Activated CD4-positive, alpha-beta T cell treated with anti-CD3 and anti-CD28 coated beads for 4 hours (primary cell): ENCODE measurements around the gene IL6ST.
"Not testable (repeated sequence)": the region's sequence is repeated elsewhere in the genome, so short reads cannot be mapped to it uniquely, and the experiment has no call there.

ENCODE experiments used
- DNase-seq, 2 donors: peaks; one replicate each; pipeline ENCODE4 v3.0.0-alpha.2; 2020

The IL6ST gene

DNA sequence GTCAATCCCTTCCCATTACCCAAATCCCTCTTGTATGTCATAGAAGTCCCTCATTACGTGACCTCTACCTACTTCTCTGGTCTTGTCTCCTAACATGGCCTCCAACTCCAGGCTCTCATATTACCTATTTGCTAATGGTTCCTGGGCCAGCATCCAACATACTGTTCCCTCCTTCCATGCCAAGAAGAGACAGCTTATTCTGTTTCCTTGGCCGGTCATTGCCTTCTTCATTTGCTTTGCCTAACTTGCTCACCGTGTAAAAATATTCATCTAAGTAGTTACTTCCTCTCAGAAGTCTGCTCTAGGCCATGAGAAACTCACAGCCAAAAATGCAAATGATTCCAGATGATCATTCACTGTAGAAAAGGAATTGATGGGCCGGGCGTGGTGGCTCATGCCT lies 8.9 kb upstream of the IL6ST start:
- no peak for DNase-seq

DNA sequence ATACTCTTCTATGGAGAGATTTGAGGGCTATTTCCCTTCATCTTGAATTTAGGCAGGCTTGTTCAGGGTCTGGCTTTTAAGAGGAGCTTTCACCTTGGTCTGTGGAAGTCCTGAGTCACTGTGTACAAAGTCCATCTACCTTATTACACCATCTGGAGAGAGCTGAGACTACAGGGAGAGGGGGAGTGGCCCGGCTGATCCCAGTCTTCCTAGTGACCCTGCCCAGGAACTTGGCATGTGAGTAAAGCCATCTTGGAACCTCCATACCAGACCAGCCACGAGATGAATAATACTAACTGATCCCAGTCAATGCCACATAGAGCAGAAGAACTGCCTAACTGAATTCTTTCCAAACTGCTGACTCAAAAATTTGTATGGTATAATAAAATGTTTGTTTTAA lies 8.4 kb upstream of the IL6ST start:
- no peak for DNase-seq

DNA sequence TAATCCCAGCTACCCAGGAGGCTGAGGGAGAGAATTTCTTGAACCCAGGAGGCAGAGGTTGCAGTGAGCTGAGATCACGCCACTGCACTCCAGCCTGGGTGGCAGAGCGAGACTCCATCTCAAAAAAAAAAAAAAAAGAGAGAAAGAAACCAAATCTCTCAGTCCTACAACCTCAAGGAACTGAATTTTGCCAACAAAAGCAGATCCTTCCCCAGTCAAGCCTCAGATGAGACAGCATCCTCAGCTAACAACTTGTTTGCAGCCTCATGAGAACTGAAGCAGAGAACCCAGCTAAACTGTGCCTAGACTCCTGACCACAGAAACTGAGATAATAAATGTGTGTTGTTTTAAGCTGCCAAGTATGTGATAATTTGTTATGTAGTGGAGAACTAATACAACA lies 7.5 kb upstream of the IL6ST start:
- DNase-seq, result no peak

DNA sequence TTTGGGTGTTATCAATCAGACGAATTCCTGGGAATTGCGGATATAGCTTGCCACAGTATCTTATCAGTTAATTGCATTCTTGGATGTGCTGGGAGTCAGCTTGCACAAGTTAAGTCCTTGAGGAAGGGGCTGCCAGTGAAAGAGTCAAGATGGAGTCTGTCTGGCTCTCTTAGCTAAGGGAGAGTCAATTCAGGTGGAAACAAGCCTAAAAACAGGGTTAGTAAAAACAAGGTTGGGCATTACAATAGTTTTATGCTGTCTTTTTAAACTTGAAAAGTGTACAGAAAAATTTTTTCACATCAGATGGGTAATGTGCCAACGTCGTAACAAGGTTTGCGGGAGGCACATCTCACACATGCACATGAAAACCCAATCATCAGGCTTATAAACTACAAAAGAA lies 5.5 kb upstream of the IL6ST start:
- DNase-seq, result not testable (repeated sequence)

DNA sequence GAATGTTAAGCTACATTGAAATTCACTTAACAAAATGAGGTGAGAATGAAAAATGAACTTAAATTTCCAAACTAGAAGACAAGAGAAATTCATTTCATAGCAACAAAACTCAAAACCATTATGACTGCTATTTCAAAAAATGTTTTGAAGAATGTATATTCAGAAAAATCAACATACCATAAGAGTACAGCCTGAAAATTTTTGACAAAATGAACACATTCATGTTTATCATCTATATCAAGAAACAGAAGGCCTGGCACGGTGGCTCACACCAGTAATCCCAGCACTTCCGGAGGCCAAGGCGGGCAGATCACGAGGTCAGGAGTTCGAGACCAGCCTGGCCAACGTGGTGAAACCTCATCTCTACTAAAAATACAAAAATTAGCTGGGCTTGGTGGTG lies 4.2 kb upstream of the IL6ST start:
- DNase-seq, result no peak

DNA sequence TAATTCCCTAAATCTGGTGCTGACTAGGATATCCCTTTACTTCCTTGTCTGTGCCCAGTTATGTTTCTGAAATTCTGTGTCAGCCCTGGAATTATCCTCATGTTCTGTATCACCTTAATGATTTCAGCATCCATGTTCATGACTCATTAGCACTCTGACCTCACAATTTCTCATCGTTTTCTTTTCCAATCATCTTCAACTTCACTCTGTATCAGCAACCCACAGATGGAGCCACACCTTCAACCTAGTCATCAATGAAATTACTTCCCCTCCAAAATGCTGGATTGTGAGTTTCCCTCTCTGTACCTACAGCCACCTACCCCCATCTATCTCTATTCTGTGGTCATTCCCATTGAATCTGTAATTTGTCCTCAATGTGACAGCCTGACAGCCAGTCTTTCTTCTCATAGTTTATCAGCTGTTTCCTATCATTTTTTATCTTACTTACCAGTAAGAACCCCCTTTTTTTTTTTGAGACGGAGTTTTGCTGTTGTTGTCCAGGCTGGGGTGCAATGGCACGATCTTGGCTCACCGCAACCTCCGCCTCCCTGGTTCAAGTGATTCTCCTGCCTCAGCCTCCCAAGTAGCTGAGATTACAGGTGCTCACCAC lies 3.1 kb upstream of the IL6ST start:
- peak in 1 of 2 donors; percentile 13 for DNase-seq

DNA sequence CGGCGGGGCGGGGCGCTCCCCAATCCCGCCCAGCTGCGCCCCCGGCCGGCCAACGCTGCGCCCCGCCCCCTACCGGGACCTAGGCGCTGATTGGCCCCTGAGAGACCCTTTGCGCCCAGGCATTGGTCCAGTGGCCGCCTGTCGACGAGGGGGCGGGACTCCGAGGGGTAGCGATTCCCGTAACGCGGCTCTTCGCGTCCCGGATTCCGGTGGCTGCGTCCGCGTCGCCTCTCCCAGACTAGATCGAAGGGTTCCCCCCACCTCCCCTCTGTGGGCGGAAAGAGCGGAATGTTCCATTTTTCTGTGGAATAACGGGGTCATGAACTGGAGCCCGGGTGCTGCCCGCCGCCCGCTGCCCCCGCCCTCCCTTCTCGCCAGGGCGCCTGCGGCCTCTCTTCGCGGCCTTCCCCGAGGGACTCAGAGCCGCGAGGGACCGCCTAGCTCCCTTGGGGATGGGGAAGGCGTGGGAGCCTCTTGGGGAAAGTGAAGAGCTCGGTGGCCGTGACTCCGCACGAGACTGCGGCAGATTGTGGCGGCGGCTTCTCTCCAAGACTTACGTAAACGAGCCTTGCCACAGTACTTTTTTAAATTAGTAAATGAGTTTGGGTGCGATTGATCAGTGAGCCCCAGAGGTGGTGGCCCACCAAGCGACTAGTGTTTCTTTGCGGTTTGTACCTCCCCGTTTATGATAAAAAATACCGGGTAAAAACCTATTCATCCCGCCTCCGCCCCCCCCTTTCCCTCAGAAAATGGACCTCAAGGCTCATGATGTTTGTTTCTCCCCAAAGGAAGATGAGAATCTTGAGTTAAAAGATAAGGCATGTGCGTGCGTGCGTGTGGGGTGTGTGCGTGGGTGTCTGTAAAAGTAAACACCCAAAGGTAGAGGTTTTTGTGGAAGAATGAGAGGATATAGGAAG lies 493 bp upstream of the IL6ST start:
- DNase-seq, result peak; percentile 96 to 99

DNA sequence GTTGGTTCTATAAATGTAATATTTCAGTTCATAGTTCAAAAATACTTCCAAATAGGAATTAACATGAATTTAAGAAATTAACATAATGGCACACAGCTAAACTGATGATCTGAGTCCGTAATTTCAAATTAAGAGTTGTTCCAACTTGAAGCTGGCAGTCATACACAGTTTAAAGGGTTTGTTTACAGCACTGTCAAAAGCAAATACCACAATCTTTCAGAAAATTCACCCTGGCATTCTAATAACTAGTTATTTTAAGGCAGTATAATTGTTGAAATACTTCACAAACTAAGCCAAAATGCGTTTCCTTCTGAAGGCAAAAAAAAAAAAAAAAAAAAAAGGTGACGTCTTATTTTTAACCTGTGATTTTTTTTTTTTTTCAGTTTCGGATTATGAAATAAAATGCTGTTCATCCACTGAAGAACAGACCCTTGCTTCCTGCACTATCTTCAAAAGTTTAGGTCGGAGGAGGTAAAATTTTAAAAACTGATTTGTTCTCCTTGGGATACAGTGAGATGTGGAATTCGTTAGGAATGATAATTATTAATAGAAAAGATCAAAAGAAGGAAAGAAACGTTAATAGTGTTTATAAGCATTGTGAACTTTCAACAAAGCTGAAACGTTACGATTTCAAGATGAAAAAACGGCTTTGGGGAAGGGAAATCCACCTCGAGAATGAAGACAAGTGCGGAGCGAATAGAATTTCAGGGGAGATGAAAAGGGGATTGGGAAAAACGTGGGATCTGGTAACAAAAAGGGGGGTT lies 850 bp downstream of the IL6ST start:
- DNase-seq, result no peak

DNA sequence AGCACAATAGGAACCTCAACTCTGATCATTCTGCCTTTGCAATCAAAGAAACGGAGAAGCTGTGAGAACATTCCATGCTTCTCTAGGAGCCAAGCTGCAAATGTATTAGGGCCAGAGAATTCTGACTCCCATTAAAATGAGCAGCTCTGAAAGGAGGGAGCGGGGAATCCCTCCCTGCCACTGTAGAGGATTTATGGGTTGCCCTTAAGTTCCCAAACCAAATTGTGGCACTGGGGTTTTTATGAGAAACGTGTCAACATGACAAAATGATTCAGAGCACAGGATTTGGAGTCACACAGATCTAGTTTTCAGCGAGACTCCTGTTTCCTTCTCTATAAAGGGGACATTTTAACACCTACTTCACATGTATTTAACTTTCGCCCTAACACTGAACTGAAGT lies 1.8 kb downstream of the IL6ST start:
- DNase-seq, result no peak

DNA sequence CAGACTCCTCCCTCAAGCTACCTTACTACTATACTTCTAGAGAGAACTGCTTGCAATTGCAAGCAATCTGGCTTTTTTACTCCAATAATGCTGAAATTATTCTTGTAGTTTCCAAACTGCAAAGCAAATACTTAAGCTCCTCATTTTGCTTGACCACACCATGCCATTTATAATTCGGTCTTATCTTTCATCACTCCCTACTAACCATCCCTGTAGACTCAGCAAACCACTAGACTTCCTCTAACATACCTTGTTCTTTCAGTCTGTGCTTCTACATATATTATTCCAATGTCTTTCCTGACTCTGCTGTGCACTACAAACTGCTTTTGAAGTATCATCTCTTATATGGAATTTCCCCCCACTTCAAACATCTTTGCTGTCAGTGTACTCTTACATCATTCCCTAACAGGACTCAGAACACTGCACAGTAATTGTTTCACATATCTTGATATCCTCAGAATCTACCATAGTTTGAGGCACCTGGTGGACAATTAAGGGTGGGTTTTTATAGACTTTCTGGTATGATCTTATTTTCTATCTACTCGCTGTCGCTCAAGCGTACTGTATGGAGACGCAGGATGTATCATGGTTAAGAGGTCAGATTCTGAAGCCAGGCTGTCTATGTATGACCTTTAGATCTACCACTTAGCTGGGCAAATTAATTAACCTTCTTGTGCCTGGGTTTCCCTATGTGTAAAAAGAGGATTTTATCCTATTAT lies 2.8 kb downstream of the IL6ST start:
- no peak for DNase-seq

DNA sequence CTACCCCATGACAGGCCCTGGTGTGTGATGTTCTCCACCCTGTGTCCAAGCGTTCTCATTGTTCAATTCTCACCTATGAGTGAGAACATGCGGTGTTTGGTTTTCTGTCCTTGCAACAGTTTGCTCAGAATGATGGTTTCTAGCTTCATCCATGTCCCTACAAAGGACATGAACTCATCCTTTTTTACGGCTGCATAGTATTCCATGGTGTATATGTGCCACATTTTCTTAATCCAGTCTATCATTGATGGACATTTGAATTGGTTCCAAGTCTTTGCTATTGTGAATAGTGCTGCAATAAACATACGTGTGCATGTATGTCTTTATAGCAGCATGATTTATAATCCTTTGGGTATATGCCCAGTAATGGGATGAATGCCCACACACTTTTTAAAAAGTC lies 3.9 kb downstream of the IL6ST start:
- not testable (repeated sequence) for DNase-seq

DNA sequence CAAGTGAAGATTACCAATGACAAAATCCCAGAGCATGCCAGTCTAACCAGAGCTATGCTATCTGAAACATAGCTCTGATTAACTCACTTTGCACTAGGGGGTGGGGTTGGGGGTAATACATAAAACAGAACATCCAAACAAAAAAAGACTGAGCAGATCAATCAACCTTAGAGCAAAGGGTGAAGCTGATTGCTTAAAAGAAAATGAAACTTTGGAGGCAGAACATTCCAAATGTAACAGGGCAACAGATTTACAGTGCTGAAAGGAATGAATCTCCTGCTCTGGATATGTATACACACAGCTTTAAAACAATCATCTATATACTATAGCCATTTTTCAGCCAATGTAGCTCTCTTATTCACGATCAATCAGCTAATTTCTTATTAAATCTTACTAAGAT lies 4.9 kb downstream of the IL6ST start:
- DNase-seq, result no peak

DNA sequence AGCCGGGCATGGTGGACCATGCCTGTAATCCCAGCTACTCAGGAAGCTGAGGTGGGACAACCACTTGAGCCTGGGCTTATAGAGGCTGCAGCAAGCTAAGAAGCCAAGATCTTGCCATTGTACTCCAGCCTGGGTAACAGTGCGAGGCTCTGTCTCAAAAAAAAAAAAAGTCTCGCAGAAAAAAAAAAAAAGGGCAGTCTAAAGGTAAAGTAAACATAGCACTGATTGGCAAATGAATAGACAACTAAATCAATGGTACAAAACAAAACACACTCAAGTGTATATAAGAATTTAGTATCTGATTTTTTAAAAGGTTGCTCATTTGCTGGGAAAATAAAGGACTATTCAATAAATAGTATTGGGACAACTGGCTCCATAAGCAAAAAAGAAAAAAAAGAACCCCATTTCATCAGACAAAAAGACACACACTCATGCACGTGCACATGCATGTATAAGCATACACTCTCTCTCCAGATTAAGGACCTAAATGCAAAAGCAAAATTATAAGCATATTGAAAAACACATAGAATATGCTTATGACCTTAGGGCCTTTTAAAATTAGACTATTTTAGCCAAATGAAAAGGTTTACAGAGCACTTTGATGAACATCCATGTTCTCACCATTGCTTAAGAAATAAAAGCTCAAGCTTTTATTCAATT lies 5.7 kb downstream of the IL6ST start:
- DNase-seq, result no peak

DNA sequence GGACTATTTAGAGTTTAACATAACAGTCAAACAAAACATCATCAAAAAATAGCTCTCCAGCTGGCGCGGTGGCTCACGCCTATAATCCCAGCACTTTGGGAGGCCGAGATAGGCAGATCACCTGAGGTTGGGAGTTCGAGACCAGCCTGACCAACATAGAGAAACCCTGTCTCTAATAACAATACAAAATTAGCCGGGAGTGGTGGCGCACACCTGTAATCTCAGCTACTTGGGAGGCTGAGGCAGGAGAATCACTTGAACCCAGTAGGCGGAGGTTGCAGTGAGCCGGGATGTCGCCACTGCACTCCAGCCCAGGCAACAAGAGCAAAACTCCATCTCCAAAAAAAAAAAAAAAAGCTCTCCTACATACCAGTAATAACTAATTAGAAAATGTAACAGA lies 6.3 kb downstream of the IL6ST start:
- DNase-seq, result not testable (repeated sequence)

DNA sequence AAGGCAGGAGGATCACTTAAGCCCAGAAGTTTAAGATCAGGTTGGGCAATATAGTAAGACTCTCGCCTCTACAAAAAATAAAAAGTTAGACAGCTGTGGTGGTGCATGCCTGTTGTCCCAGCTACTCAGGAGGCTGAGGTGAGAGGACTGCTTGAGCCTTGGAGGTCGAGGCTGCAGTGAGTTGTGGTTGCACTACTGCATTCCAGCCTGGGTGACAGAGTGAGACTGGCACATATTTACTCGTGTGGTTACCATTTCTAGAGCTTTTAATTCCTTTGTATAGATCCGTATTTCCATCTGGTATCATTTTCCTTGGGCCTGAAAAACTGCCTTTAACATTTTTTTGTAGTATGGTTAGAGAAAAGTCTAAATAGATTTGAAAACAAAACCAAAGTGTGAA lies 7.8 kb downstream of the IL6ST start:
- no peak for DNase-seq

DNA sequence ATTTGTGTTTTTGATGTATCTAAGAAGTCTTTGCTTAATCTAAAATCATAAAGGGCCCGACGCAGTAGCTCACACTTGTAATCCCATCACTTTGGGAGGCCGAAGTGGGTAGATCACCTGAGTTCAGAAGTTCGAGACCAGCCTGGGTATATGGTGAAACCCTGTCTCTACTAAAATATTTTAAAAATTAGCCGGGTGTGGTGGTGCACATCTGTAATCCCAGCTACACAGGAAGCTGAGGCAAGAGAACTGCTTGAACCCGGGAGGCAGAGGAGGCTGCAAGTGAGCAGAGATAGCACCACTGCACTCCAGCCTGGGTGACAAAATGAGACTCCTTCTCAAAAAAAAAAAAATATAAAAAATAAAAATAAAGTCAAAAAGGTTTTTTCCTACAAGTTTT lies 9.6 kb downstream of the IL6ST start:
- no peak for DNase-seq

DNA sequence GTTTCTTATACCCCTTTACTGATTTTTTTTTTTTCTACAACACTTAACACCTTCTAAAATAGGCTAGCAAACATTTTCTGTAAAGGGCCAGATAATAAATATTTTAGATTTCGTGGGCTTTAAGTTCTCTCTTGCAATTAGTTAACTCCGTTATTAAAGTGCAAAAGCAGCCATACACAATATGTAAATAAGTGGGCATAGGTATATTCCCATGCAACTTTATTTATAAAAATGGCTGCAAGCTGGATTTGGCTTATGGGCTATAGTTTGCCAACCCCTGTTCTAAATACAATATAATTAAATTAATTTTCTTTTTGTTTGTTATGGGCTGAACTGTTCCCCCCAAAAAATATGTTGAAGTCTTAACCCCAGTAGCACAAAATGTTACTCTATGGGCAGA lies 10.8 kb downstream of the IL6ST start:
- no peak for DNase-seq

DNA sequence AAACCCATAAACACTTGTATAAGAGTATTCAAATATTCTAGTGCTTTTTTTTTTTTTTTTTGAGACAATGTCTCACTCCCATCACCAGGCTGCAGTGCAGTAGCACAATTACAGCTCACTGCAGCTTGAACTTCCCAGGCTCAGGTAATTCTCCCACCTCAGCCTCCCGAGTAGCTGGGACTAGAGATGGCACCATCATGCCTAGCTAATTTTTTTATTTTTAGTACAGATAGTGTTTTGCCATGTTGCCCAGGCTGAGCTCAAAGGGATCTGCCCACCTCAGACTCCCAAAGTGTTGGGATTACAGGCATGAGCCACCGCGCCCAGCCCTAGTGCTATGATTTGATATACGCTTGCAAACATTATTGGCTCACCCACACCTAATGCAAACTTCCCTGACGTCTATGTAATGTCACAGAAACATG lies 11.8 kb downstream of the IL6ST start:
- no peak for DNase-seq

DNA sequence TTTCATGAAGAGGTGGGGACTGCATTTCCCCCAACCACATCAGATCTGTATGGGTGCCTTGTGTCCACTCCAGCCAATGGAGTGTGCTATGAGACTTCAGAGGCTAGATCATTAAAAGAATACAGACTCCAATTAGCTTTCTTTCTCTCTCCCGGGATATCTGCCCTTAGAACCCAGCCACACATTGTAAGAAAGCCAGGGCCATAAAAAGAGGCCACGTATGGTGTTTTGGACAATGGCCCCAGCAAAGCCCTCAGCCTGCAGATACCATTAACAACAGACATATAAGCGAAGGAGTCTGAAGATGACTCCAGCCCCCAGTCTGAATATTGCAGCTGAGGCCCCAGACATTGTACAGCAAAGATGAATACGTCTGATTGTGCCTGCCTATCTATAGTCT lies 21.5 kb downstream of the IL6ST start:
- DNase-seq, result no peak

DNA sequence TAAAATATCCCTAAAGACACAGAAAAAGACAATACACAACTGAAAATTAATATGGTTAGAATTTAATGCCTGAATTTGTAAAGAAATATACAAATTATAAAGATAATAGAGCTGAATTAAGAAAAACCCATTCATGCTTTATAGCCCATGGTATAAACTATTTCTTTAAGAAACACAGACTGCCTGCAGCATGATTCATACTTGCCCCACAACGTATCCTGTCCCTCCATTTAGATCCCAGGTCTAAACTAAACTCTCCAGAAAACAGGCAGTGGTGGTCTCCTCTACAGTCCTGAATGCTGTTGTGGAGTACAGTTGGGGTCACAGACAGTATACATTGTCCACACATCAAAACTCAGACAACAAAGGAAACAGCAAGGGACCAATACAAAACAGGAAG lies 24.8 kb downstream of the IL6ST start:
- DNase-seq, result no peak

DNA sequence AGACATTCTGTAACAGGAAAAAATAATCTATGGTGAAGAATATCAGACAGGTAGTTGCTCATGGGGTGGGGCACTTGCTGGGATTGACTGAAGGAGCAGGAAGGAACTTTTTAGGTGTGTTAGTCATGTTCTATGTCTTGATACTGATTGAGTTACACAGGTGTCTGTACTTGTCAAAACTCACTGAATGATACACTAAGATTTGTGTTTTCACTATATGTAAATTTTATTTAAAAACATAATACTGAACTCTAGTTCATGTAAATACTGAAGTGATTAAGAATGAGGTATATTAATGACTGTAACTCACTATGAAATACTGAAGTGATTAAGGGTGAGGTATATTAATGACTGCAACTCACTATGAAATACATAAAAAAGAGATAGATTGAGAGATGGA lies 28.5 kb downstream of the IL6ST start:
- no peak for DNase-seq

DNA sequence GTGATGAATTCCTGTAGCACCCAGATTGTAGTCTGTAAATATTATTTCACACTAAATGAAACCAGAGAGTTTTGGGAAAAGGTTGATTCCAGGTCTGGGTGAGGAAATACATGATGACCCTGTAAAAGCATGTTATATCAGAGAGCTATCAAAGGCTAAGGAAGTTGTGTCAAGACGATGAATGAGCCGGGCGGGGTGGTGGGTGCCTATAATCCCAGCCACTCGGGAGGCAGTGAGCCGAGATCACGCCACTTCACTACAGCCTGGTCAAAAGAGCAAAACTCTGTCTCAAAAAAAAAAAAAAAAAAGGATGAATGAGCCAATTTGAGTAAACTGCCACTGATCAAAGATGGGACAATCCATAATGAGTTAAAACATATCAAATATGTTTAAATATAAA lies 29.2 kb downstream of the IL6ST start:
- DNase-seq, result no peak

DNA sequence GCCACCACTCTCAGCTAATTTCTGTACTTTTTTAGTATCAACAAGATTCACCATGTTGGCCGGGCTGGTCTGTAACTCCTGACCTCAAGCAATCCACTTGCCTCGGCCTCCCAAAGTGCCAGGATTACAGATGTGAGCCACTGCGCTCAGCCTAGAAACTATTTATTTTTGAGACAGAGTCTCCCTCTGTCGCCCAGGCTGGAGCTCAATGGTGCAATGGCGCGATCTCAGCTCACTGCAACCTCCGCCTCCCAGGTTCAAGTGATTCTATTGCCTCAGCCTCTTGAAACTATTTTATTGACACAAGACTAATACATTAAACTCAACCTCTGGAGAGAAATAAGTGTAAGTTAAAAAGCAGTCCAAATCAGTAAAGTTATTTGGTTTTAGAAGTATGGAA lies 34.0 kb downstream of the IL6ST start:
- no peak for DNase-seq
